HEK293 (cell line): ENCODE measurements around the gene FUT8.

ENCODE experiments used
- OSR2 ChIP-seq: fragments of 450-650 bp; formaldehyde crosslinking; IDR thresholded peaks from 2 replicates; pipeline ENCODE4 v1.5.1; 2016; ENCODE audit warnings: missing biosample characterization, missing genetic modification characterization
- REST ChIP-seq: fragments of 450-650 bp; formaldehyde crosslinking; IDR thresholded peaks from 2 replicates; pipeline ENCODE4 v1.5.1; 2016; ENCODE audit warnings: missing biosample characterization, missing genetic modification characterization
- ZNF501 ChIP-seq: fragments of 450-650 bp; formaldehyde crosslinking; IDR thresholded peaks from 2 replicates; pipeline ENCODE4 v1.5.1; 2016; ENCODE audit warnings: missing biosample characterization, missing genetic modification characterization
- ZNF560 ChIP-seq: fragments of 450-650 bp; formaldehyde crosslinking; IDR thresholded peaks from 2 replicates; pipeline ENCODE4 v1.5.1; 2017; ENCODE audit warnings: missing biosample characterization, missing genetic modification characterization, borderline replicate concordance
- TF ChIP-seq, protein P1 (sequence below): fragments of 450-650 bp; formaldehyde crosslinking; IDR thresholded peaks from 2 replicates; pipeline ENCODE4 v1.5.1; 2016; ENCODE audit warnings: missing biosample characterization, missing genetic modification characterization
- TF ChIP-seq, protein P2 (sequence below): fragments of 450-650 bp; formaldehyde crosslinking; IDR thresholded peaks from 2 replicates; pipeline ENCODE4 v1.5.1; 2016; ENCODE audit warnings: missing biosample characterization, missing genetic modification characterization

DNA sequence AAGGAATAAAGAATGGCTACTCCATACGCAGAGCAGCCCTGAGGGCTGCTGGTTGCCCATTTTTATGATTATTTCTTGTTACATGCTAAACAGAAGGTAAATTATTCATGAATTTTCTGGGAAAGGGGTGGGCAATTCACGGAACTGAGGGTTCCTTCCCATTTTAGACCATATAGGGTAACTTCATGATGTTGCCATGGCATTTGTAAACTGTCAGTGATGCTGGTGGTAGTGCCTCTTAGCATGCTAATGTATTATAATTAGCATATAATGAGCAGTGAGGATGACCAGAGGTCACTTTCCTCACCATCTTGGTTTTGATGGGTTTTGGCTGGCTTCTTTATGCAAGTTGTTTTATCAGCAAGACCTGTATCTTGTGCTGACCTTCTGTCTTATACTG, 273.0 kb downstream of the FUT8 start:
- TF ChIP-seq, protein P1, sequence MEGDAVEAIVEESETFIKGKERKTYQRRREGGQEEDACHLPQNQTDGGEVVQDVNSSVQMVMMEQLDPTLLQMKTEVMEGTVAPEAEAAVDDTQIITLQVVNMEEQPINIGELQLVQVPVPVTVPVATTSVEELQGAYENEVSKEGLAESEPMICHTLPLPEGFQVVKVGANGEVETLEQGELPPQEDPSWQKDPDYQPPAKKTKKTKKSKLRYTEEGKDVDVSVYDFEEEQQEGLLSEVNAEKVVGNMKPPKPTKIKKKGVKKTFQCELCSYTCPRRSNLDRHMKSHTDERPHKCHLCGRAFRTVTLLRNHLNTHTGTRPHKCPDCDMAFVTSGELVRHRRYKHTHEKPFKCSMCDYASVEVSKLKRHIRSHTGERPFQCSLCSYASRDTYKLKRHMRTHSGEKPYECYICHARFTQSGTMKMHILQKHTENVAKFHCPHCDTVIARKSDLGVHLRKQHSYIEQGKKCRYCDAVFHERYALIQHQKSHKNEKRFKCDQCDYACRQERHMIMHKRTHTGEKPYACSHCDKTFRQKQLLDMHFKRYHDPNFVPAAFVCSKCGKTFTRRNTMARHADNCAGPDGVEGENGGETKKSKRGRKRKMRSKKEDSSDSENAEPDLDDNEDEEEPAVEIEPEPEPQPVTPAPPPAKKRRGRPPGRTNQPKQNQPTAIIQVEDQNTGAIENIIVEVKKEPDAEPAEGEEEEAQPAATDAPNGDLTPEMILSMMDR (tag by site-specific recombination): no peak
- TF ChIP-seq, protein P2, sequence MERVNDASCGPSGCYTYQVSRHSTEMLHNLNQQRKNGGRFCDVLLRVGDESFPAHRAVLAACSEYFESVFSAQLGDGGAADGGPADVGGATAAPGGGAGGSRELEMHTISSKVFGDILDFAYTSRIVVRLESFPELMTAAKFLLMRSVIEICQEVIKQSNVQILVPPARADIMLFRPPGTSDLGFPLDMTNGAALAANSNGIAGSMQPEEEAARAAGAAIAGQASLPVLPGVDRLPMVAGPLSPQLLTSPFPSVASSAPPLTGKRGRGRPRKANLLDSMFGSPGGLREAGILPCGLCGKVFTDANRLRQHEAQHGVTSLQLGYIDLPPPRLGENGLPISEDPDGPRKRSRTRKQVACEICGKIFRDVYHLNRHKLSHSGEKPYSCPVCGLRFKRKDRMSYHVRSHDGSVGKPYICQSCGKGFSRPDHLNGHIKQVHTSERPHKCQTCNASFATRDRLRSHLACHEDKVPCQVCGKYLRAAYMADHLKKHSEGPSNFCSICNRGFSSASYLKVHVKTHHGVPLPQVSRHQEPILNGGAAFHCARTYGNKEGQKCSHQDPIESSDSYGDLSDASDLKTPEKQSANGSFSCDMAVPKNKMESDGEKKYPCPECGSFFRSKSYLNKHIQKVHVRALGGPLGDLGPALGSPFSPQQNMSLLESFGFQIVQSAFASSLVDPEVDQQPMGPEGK: no peak
- no peak for TF ChIP-seq ZNF560
- TF ChIP-seq ZNF501 (tag by site-specific recombination): no peak
- TF ChIP-seq OSR2: no peak
- TF ChIP-seq REST (tag by site-specific recombination): no peak
